SK-N-SH treated with all-trans-retinoic acid at 6 μM for 48 hours (cell line): ENCODE results near the gene CDR2.

Experiments
- PATZ1 ChIP-seq: fragments of 250-450 bp; sonication (Bioruptor Pico); IDR thresholded peaks from 2 replicates; pipeline ENCODE4 v1.8.0; 2020; ENCODE audit warnings: mild to moderate bottlenecking, moderate library complexity, borderline replicate concordance
- TSHZ2 ChIP-seq: fragments of 250-450 bp; sonication (Bioruptor Pico); IDR thresholded peaks from 2 replicates; pipeline ENCODE4 v1.5.0; 2020; ENCODE audit warnings: mild to moderate bottlenecking, moderate library complexity
- ZFP30 ChIP-seq: fragments of 450-650 bp; formaldehyde crosslinking; IDR thresholded peaks from 2 replicates; pipeline ENCODE4 v1.5.0; 2022; ENCODE audit warnings: mild to moderate bottlenecking, moderate library complexity
- TF ChIP-seq, protein P1 (sequence below): fragments of 250-450 bp; sonication (Bioruptor Pico); IDR thresholded peaks from 2 replicates; pipeline ENCODE4 v1.5.1; 2021; ENCODE audit warnings: mild to moderate bottlenecking, moderate library complexity

DNA sequence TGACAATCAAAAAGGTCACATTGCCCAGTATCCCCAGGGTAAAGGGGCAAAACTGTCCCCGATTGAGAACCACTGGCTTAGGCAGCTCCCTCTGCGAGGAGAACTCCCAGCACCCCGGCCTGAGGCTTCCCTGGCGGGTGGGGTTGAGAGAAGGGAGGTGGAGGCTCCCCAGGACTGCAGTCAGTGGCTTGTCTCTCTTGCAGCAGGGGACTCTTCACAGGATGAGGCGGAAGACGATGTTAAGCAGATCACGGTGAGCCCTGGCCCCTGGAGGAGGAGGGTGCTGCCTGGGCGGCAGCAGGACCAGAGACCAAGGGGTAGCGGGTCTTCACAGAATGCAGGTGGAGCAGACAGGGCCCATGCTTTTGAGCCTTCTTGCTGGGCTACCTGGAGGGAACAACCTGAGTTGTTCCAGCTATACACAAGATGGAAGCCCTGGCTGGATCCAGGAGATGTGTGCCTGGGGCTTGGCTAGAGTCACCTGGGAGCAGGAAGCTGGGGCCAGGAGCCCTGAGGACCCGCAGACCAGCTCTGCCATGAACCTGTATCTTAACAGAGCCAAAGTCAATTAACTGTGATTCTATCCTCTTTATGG lies 60.4 kb downstream of the CDR2 start:
- no peak for TF ChIP-seq TSHZ2 (CRISPR knock-in tag)
- no peak for TF ChIP-seq ZFP30
- no peak for TF ChIP-seq PATZ1
- TF ChIP-seq, protein P1, sequence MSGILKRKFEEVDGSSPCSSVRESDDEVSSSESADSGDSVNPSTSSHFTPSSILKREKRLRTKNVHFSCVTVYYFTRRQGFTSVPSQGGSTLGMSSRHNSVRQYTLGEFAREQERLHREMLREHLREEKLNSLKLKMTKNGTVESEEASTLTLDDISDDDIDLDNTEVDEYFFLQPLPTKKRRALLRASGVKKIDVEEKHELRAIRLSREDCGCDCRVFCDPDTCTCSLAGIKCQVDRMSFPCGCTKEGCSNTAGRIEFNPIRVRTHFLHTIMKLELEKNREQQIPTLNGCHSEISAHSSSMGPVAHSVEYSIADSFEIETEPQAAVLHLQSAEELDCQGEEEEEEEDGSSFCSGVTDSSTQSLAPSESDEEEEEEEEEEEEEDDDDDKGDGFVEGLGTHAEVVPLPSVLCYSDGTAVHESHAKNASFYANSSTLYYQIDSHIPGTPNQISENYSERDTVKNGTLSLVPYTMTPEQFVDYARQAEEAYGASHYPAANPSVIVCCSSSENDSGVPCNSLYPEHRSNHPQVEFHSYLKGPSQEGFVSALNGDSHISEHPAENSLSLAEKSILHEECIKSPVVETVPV (CRISPR knock-in tag): no peak
